K562 (cell line): ENCODE data around the gene WWP2. TPM values are rescaled to one million over a fixed set of nuclear protein-coding genes. Genes with fewer than 3 reads are reported as not detected.

Source experiments
- ATAC-seq: fragments of 200-7000 bp; cut with Tn5 transposase; 3 replicates; pipeline ENCODE4 v1.9.1; 2020; ENCODE audit warnings: moderate library complexity
- BruUV-seq: library from RNA; stranded (reverse); fragments of 400-500 nt; replicated peaks from 2 replicates; lab custom pipeline; 2021; lab: Mats Ljungman, UMichigan
- CTCF ChIA-PET: fragments of 300-600 bp; formaldehyde crosslinking; extraction: SDS; loops from one replicate; lab custom pipeline; 2021; ENCODE audit warnings: low intra/inter-chr PET ratio; lab: Yijun Ruan, JAX
- POLR2A ChIA-PET: fragments of 300-600, 350-650 bp; sonication (Branson Sonifier 250); formaldehyde crosslinking; extraction: SDS; loops from one replicate; lab custom pipeline; 2021; ENCODE audit warnings: antibody characterized with exemption, inconsistent platforms; lab: Yijun Ruan, JAX
- DNase-seq, 4 experiments: peaks; one replicate each; pipeline versions ENCODE4 v3.0.0 to v3.0.0-alpha.2; 2011 to 2018; ENCODE audit warnings: low spot score in 3 of 4, mixed read lengths in 3 of 4; ENCODE audit errors: extremely low read depth in 1 of 4
- FAIRE-seq: peaks from 2 replicates; lab custom pipeline; 2011; peaks lifted over from hg19 to GRCh38; lab: Jason Lieb, UNC
- H2AFZ ChIP-seq: 2 replicates; pipeline ENCODE4 v1.6.0; 2011; ENCODE audit warnings: low read depth, low read length, control low read depth, inconsistent platforms
- H3K27ac ChIP-seq: fragments of 200-600 bp; 3 replicates; pipeline ENCODE4 v1.8.0; 2011; ENCODE audit warnings: low read depth, mild to moderate bottlenecking, control low read depth, inconsistent platforms, low read length, moderate library complexity, mixed read lengths; ENCODE audit errors: extremely low read depth
- H3K27me3 ChIP-seq, 2 experiments: fragments of 300-600 bp in 1 of 2; 2 replicates in 1 of 2; 3 replicates in 1 of 2; pipeline versions ENCODE4 v1.6.0 to v1.8.0; 2011; ENCODE audit warnings: inconsistent platforms in 2 of 2, low read length in 2 of 2, mild to moderate bottlenecking in 1 of 2, mixed read lengths in 1 of 2, moderate library complexity in 1 of 2; ENCODE audit not compliant: control insufficient read depth in 2 of 2, insufficient read depth in 2 of 2
- H3K36me3 ChIP-seq: fragments of 300-600 bp; 3 replicates; pipeline ENCODE4 v1.8.0; 2011; ENCODE audit warnings: mild to moderate bottlenecking, low read length, inconsistent platforms; ENCODE audit not compliant: control insufficient read depth, insufficient read depth
- H3K4me1 ChIP-seq, 2 experiments: fragments of 200-600 bp in 1 of 2; replicated peaks in 1 of 2; 2 replicates in 1 of 2; 3 replicates in 1 of 2; pipeline versions ENCODE4 v1.5.1 to v1.8.0; 2011; ENCODE audit warnings: inconsistent platforms in 2 of 2, low read length in 2 of 2, mild to moderate bottlenecking in 1 of 2, mixed read lengths in 1 of 2, moderate library complexity in 1 of 2; ENCODE audit not compliant: control insufficient read depth in 2 of 2, insufficient read depth in 2 of 2
- H3K4me2 ChIP-seq: 2 replicates; pipeline ENCODE4 v1.6.1; 2011; ENCODE audit warnings: low read length, control low read depth, inconsistent platforms, mixed read lengths; ENCODE audit not compliant: insufficient read depth
- H3K4me3 ChIP-seq: fragments of 200-600 bp; sonication (generic), shearing (Covaris generic); 2 replicates; pipeline ENCODE4 v1.5.1; 2016; ENCODE audit warnings: control low read depth, inconsistent platforms
- H3K79me2 ChIP-seq: fragments of 200-600 bp; 3 replicates; pipeline ENCODE4 v1.8.0; 2011; ENCODE audit warnings: low read length, inconsistent platforms; ENCODE audit not compliant: control insufficient read depth, insufficient read depth
- H3K9ac ChIP-seq, 2 experiments: 2 replicates each; pipeline versions ENCODE4 v1.6.0 to v1.6.1; 2011; ENCODE audit warnings: low read depth in 2 of 2, low read length in 2 of 2, control low read depth in 1 of 2, inconsistent platforms in 1 of 2, mild to moderate bottlenecking in 1 of 2, mixed read lengths in 1 of 2; ENCODE audit not compliant: insufficient read depth in 1 of 2
- H3K9me1 ChIP-seq: one replicate; pipeline ENCODE4 v1.6.0; 2011; ENCODE audit warnings: inconsistent platforms, mild to moderate bottlenecking, low read length, moderate library complexity; ENCODE audit not compliant: control insufficient read depth, insufficient read depth
- H3K9me3 ChIP-seq: replicated peaks from 2 replicates; pipeline ENCODE4 v1.5.1; 2011; ENCODE audit warnings: low read depth, low read length, inconsistent platforms; ENCODE audit not compliant: control insufficient read depth, insufficient read depth
- H4K20me1 ChIP-seq: replicated peaks from 2 replicates; pipeline ENCODE4 v1.6.1; 2011; ENCODE audit warnings: low read length, inconsistent platforms, mixed read lengths; ENCODE audit not compliant: control insufficient read depth, insufficient read depth
- CEBPB ChIP-seq: fragments of 450-650 bp; IDR thresholded peaks from 2 replicates; pipeline ENCODE4 v1.6.1; 2016; ENCODE audit warnings: missing genetic modification characterization, missing compliant biosample characterization
- HDAC2 ChIP-seq: fragments of 450-650 bp; IDR thresholded peaks from 2 replicates; pipeline ENCODE4 v1.6.1; 2016; ENCODE audit warnings: mild to moderate bottlenecking
- MAFG ChIP-seq: fragments of 450-650 bp; conservative IDR thresholded peaks from 2 replicates; pipeline ENCODE4 v1.6.1; 2016; ENCODE audit warnings: missing genetic modification characterization, missing compliant biosample characterization
- OTX1 ChIP-seq: fragments of 450-650 bp; formaldehyde crosslinking; IDR thresholded peaks from 2 replicates; pipeline ENCODE4 v1.4.0; 2022; ENCODE audit warnings: mild to moderate bottlenecking
- PURB ChIP-seq: sonication (generic); formaldehyde crosslinking; IDR thresholded peaks from 2 replicates; pipeline ENCODE4 v1.9.0; 2021; ENCODE audit warnings: low read depth, mild to moderate bottlenecking, missing genetic modification reagents
- SRSF1 ChIP-seq: fragments of 200-400 bp; formaldehyde crosslinking; IDR thresholded peaks from 2 replicates; pipeline ENCODE4 v1.6.1; 2017; ENCODE audit warnings: mild to moderate bottlenecking, low read depth, low read length, moderate library complexity
- ZFPM2 ChIP-seq: fragments of 250-450 bp; sonication (Bioruptor Pico); IDR thresholded peaks from 2 replicates; pipeline ENCODE4 v1.5.1; 2022; ENCODE audit warnings: mild to moderate bottlenecking
- ZNF212 ChIP-seq: fragments of 450-650 bp; formaldehyde crosslinking; IDR thresholded peaks from 2 replicates; pipeline ENCODE4 v1.4.0; 2020; ENCODE audit warnings: mild to moderate bottlenecking
- ZNF23 ChIP-seq: fragments of 250-450 bp; sonication (Bioruptor Pico); IDR thresholded peaks from 2 replicates; pipeline ENCODE4 v1.4.0; 2020; ENCODE audit warnings: mild to moderate bottlenecking
- ZNF263 ChIP-seq: sonication (generic); formaldehyde crosslinking; IDR thresholded peaks from 2 replicates; pipeline ENCODE4 v1.8.0; 2022; ENCODE audit warnings: mild to moderate bottlenecking, missing genetic modification reagents, borderline replicate concordance
- ZNF384 ChIP-seq: IDR thresholded peaks from 2 replicates; pipeline ENCODE4 v1.6.1; 2012; ENCODE audit warnings: low read depth, low read length, improper control_type of control experiment
- ZNF445 ChIP-seq: fragments of 250-450 bp; sonication (Bioruptor Pico); IDR thresholded peaks from 2 replicates; pipeline ENCODE4 v1.4.0; 2020; ENCODE audit warnings: low read depth, mild to moderate bottlenecking, moderate library complexity
- ZNF695 ChIP-seq: fragments of 450-650 bp; formaldehyde crosslinking; IDR thresholded peaks from 2 replicates; pipeline ENCODE4 v1.4.0; 2020; ENCODE audit warnings: mild to moderate bottlenecking, moderate library complexity
- ZNF699 ChIP-seq: fragments of 250-450 bp; sonication (Bioruptor Pico); IDR thresholded peaks from 2 replicates; pipeline ENCODE4 v1.8.0; 2021; ENCODE audit warnings: mild to moderate bottlenecking, moderate library complexity; ENCODE audit not compliant: insufficient replicate concordance
- ZNF766 ChIP-seq: fragments of 200-800 bp; sonication (Bioruptor generic); conservative IDR thresholded peaks from 2 replicates; pipeline ENCODE4 v1.6.1; 2016; ENCODE audit warnings: missing genetic modification characterization, missing compliant biosample characterization
- WGBS: fragments of 100-300 bp; shearing (Covaris generic); methylation state at CpG from one replicate; pipeline ENCODE4 v1.1.6; 2016; ENCODE audit warnings: low coverage, mixed read lengths; ENCODE audit not compliant: insufficient coverage; ENCODE audit errors: missing lambda C conversion rate; 5-methylcytosine and 5-hydroxymethylcytosine counted together
- in situ Hi-C: fragments of 300-500 bp; cut with MboI; formaldehyde crosslinking; loops from 4 replicates; pipeline ENCODE4 v1.15.0; 2018; ENCODE audit warnings: inconsistent platforms, mixed read lengths
- intact Hi-C: fragments of 100-400 bp; cut with micrococcal nuclease; formaldehyde crosslinking; loops from 2 replicates; pipeline ENCODE4 v1.14.2; 2022
- polyA plus RNA-seq, 8 experiments: library from polyadenylated mRNA; depleted of rRNA in 4 of 8; stranded (reverse) in 5 of 8; unstranded in 3 of 8; fragments of >200 nt; fragmentation: Nextera tagmentation in 2 of 8; fragmentation: Illumina TruSeq in 1 of 8; extraction: Ambion mirVana in 2 of 8; extraction: Trizol in 1 of 8; gene quantifications; 2 replicates each; pipeline versions ENCODE4 v1.2.1 to v1.2.3, GENCODE V29; 2011 to 2014; ENCODE audit warnings: inconsistent platforms in 1 of 8, missing spikeins in 1 of 8
- total RNA-seq, 7 experiments: library from RNA; depleted of rRNA in 6 of 7; stranded (reverse); fragments of >200 nt in 6 of 7; fragmentation: Illumina TruSeq in 2 of 7; extraction: Trizol in 2 of 7; gene quantifications; 2 replicates each; pipeline versions ENCODE4 v1.2.1 to v1.2.3, GENCODE V29; 2011 to 2021; ENCODE audit warnings: low replicate concordance in 1 of 7
- TF ChIP-seq, protein P1 (sequence below): fragments of 450-650 bp; formaldehyde crosslinking; IDR thresholded peaks from 2 replicates; pipeline ENCODE4 v1.4.0; 2020; ENCODE audit warnings: mild to moderate bottlenecking, mixed read lengths
- TF ChIP-seq, protein P2 (sequence below), 2 experiments: fragments of 150-350 bp in 1 of 2; IDR thresholded peaks; 2 replicates each; pipeline ENCODE4 v1.6.1; 2012 to 2016; ENCODE audit warnings: low read depth in 2 of 2, low read length in 2 of 2, mild to moderate bottlenecking in 1 of 2, moderate library complexity in 1 of 2
- TF ChIP-seq, protein P3 (sequence below): fragments of 450-650 bp; IDR thresholded peaks from 2 replicates; pipeline ENCODE4 v1.6.1; 2018; ENCODE audit warnings: mild to moderate bottlenecking, low read depth; ENCODE audit not compliant: partially characterized antibody

Gene WWP2
- total and polyA plus RNA-seq, 9 of the 15 experiments (the other 6 are each of a cell fraction or from before 2014, with no cell fraction given): 1.9 to 34.4 (median 14.6) TPM

GRCh38 chr16:69934751-69935150 is 172.6 kb downstream of the WWP2 start:
- FAIRE-seq: no peak
- no peak for ATAC-seq
- Histone ChIP-seq H3K27ac (no peak overlapping the region), H2AFZ (no peak overlapping the region), H3K9me3 (no peaks in the 10 kb centered on the region), H3K9ac (no peak overlapping the region), H3K79me2 (no peaks in the 10 kb centered on the region), H3K4me2 (no peak overlapping the region), H3K27me3 (no peaks in the 10 kb centered on the region), H3K36me3 (peaks cover 51% of the 10 kb centered on the region; the same call in 1 of the 3 replicates), H3K4me1 (no peaks in the 10 kb centered on the region), H4K20me1 (no peaks in the 10 kb centered on the region), H3K9me1 (peaks cover 2% of the 10 kb centered on the region), H3K4me3 (no peak overlapping the region)
- POLR2A ChIA-PET: interaction anchor here (0.8 kb wide), 1 partner anchor 66 kb away, joined by 4 read pairs; no protein-coding TSS in a partner anchor
- TF ChIP-seq, protein P1, sequence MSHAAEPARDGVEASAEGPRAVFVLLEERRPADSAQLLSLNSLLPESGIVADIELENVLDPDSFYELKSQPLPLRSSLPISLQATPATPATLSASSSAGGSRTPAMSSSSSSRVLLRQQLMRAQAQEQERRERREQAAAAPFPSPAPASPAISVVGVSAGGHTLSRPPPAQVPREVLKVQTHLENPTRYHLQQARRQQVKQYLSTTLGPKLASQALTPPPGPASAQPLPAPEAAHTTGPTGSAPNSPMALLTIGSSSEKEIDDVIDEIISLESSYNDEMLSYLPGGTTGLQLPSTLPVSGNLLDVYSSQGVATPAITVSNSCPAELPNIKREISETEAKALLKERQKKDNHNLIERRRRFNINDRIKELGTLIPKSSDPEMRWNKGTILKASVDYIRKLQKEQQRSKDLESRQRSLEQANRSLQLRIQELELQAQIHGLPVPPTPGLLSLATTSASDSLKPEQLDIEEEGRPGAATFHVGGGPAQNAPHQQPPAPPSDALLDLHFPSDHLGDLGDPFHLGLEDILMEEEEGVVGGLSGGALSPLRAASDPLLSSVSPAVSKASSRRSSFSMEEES (CRISPR knock-in tag): no peak
- no peak for TF ChIP-seq ZFPM2
- TF ChIP-seq PURB: no peak
- TF ChIP-seq, protein P2, sequence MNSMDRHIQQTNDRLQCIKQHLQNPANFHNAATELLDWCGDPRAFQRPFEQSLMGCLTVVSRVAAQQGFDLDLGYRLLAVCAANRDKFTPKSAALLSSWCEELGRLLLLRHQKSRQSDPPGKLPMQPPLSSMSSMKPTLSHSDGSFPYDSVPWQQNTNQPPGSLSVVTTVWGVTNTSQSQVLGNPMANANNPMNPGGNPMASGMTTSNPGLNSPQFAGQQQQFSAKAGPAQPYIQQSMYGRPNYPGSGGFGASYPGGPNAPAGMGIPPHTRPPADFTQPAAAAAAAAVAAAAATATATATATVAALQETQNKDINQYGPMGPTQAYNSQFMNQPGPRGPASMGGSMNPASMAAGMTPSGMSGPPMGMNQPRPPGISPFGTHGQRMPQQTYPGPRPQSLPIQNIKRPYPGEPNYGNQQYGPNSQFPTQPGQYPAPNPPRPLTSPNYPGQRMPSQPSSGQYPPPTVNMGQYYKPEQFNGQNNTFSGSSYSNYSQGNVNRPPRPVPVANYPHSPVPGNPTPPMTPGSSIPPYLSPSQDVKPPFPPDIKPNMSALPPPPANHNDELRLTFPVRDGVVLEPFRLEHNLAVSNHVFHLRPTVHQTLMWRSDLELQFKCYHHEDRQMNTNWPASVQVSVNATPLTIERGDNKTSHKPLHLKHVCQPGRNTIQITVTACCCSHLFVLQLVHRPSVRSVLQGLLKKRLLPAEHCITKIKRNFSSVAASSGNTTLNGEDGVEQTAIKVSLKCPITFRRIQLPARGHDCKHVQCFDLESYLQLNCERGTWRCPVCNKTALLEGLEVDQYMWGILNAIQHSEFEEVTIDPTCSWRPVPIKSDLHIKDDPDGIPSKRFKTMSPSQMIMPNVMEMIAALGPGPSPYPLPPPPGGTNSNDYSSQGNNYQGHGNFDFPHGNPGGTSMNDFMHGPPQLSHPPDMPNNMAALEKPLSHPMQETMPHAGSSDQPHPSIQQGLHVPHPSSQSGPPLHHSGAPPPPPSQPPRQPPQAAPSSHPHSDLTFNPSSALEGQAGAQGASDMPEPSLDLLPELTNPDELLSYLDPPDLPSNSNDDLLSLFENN (IDR thresholded peaks at IDR 0.05; ENCODE audit: low read depth in 2 of 2, low read length in 2 of 2): no peak
- TF ChIP-seq ZNF384: no peak
- TF ChIP-seq SRSF1: no peak
- TF ChIP-seq CEBPB (tag): no peak
- TF ChIP-seq ZNF23 (CRISPR knock-in tag): no peak
- no peak for TF ChIP-seq ZNF445
- no peak for TF ChIP-seq ZNF263 (CRISPR knock-in tag)
- no peak for TF ChIP-seq ZNF699 (CRISPR knock-in tag)
- TF ChIP-seq ZNF766: no peak
- TF ChIP-seq ZNF212 (CRISPR knock-in tag): no peak
- TF ChIP-seq HDAC2: no peak
- TF ChIP-seq, protein P3, sequence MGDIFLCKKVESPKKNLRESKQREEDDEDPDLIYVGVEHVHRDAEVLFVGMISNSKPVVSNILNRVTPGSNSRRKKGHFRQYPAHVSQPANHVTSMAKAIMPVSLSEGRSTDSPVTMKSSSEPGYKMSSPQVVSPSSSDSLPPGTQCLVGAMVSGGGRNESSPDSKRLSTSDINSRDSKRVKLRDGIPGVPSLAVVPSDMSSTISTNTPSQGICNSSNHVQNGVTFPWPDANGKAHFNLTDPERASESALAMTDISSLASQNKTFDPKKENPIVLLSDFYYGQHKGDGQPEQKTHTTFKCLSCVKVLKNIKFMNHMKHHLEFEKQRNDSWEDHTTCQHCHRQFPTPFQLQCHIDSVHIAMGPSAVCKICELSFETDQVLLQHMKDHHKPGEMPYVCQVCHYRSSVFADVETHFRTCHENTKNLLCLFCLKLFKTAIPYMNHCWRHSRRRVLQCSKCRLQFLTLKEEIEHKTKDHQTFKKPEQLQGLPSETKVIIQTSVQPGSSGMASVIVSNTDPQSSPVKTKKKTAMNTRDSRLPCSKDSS: no peak
- no peak for TF ChIP-seq MAFG (tag)
- no peak for TF ChIP-seq ZNF695
- TF ChIP-seq OTX1 (CRISPR knock-in tag): no peak
- CTCF ChIA-PET: no interaction called here
- in situ Hi-C loops: no loop called here
- intact Hi-C loops: loop anchor here (5.0 kb wide), 1 partner anchor 227 kb away; no protein-coding TSS in a partner anchor
- WGBS: 91% methylated on average over 17 of the region's 17 CpGs
- no peak for DNase-seq
- BruUV-seq: no TSS peak
